Vagina (tissue), 2 donors: ENCODE results near the gene SYNDIG1.

Source experiments
- POLR2AphosphoS5 ChIP-seq, 2 donors: sonication (generic); formaldehyde crosslinking; IDR thresholded peaks; one replicate each; pipeline ENCODE4 v1.9.0; 2017; ENCODE audit warnings: antibody characterized with exemption in 2 of 2, mild to moderate bottlenecking in 2 of 2, low read depth in 1 of 2; ENCODE audit not compliant: insufficient read depth in 1 of 2
- TF ChIP-seq, protein P1 (sequence below), 3 experiments: fragments of 450-650 bp in 2 of 3; fragments of 200-600 bp in 1 of 3; sonication (generic) in 1 of 3; IDR thresholded peaks; one replicate each; pipeline ENCODE4 v1.5.1; 2017 to 2019; ENCODE audit warnings: antibody characterized with exemption in 3 of 3, mild to moderate bottlenecking in 2 of 3, moderate library complexity in 2 of 3

DNA sequence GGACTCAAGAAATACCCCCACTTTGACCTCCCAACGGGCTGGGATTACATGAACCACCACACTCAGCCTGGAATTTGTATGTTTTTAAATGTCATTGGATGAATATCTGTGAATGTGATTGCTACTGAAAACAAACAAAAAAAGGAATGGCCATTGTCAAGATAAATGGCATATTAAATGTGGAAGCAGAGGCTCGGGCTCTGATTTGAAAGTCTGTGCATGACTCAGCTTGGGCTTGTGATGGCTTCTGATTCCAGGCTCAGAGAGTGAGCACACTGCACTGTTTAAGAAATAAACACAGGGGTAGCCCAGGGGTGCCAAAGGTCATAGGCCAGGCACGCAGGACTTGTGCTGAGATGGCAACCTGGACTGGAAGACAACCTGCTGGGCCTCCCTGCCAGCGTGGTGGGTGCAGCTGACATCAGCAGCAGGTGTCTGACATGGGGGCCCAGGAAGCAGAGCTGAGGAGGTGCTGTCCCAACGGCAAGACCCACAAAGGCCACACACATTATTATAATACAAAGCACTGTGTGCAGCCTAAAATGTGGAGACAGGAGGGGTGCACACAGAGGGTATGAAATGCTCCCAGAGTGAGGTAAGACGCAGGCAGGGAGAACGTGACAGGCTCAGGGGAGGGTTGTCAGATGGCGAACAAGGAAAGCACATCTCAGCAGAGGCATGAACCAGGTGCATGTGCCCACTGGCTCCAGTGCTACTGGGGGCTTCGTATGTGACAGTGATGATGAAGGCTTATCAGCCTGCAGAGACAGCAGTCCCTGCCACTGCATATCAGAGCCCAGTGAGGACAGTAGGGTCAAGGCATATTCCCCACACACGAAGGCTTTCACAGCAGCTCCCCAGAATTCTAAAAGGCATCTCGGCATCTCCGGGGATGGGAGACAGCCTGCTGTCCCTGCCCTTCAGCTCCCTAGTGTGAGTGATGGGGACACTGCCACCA is 169.4 kb downstream of the SYNDIG1 start:
- TF ChIP-seq, protein P1, sequence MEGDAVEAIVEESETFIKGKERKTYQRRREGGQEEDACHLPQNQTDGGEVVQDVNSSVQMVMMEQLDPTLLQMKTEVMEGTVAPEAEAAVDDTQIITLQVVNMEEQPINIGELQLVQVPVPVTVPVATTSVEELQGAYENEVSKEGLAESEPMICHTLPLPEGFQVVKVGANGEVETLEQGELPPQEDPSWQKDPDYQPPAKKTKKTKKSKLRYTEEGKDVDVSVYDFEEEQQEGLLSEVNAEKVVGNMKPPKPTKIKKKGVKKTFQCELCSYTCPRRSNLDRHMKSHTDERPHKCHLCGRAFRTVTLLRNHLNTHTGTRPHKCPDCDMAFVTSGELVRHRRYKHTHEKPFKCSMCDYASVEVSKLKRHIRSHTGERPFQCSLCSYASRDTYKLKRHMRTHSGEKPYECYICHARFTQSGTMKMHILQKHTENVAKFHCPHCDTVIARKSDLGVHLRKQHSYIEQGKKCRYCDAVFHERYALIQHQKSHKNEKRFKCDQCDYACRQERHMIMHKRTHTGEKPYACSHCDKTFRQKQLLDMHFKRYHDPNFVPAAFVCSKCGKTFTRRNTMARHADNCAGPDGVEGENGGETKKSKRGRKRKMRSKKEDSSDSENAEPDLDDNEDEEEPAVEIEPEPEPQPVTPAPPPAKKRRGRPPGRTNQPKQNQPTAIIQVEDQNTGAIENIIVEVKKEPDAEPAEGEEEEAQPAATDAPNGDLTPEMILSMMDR (IDR thresholded peaks at IDR 0.05) = no peak
- no peak for TF ChIP-seq POLR2AphosphoS5 (IDR thresholded peaks at IDR 0.05; ENCODE audit: insufficient read depth in 1 of 2, low read depth in 1 of 2)
